ENCODE data around the gene EXOC2.

EXOC2 gene

GRCh38 chr6:659716-660581, 33.0 kb downstream of the EXOC2 start:
- Histone ChIP-seq H3K9me3 (ENCODE audit: low read depth, low read length) (no peaks in the 10 kb centered on the region), H3K27ac (no peak overlapping the region), H3K4me3 (no peak overlapping the region), H3K9ac (ENCODE audit: insufficient read length) (no peak overlapping the region), H3K36me3 (ENCODE audit: insufficient read depth, low read length) (no peaks in the 10 kb centered on the region)
- TF ChIP-seq POLR2AphosphoS5 (IDR thresholded peaks at IDR 0.05; ENCODE audit: borderline replicate concordance, low read depth, low read length) = no peak
- TF ChIP-seq FOXP2 (optimal IDR thresholded peaks at IDR 0.05; ENCODE audit: control extremely low read depth, extremely low read length, insufficient read depth) = no peak
- TF ChIP-seq EZH2 (IDR thresholded peaks at IDR 0.05) = no peak
- no peak for DNase-seq (ENCODE audit: low read depth, low spot score)

DNA sequence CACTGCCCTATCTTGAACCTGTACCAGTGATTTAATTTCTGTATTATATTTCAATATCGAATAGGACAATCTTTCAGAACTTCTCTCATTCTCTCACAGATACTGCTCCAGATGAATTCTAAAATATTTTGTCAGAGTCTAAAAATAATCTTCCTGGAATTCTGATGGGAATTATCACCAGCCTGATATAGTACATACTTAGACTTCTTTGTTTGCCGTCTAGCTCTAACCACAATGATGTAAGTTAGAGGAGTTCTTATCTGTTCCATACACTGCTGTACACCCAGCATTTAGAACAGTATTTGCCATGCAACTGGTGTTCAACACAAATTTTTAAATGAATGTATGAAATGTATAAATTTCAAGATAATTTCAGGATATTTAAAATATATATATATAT, 34.7 kb downstream of the EXOC2 start:
- TF ChIP-seq POLR2AphosphoS5 (IDR thresholded peaks at IDR 0.05; ENCODE audit: borderline replicate concordance, low read depth, low read length) (no peak), EZH2 (IDR thresholded peaks at IDR 0.05) (no peak), FOXP2 (optimal IDR thresholded peaks at IDR 0.05; ENCODE audit: control extremely low read depth, extremely low read length, insufficient read depth) (no peak)
- no peak for DNase-seq (ENCODE audit: low read depth, low spot score)
- H3K36me3 ChIP-seq (ENCODE audit: insufficient read depth, low read length) = no peaks in the 10 kb centered on the region
- H3K4me3 ChIP-seq = no peak overlapping the region
- H3K9ac ChIP-seq (ENCODE audit: insufficient read length) = no peak overlapping the region
- H3K27ac ChIP-seq = no peak overlapping the region
- H3K9me3 ChIP-seq (ENCODE audit: low read depth, low read length) = no peaks in the 10 kb centered on the region

DNA sequence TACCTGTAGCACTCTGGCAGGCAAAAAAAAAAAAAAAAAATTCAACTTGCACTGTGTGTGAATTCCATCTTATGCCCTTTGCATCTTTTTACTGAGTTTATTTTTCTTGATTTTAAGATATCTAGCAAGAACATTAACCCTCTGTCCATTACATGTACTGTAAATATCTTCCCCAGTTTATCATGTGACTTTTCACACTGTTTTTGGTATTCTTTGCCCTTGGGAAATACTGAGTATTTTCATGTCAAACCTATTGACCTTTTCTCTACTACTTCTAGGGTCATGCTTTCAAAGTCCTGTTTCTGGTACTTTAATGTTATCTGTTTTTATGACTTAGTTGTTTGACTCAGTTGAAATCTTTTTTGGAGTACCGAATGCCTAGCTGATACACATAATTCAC, 35.2 kb downstream of the EXOC2 start:
- TF ChIP-seq FOXP2 (optimal IDR thresholded peaks at IDR 0.05; ENCODE audit: control extremely low read depth, extremely low read length, insufficient read depth) (no peak), POLR2AphosphoS5 (IDR thresholded peaks at IDR 0.05; ENCODE audit: borderline replicate concordance, low read depth, low read length) (no peak), EZH2 (IDR thresholded peaks at IDR 0.05) (no peak)
- Histone ChIP-seq H3K4me3 (no peak overlapping the region), H3K27ac (no peak overlapping the region), H3K36me3 (ENCODE audit: insufficient read depth, low read length) (no peaks in the 10 kb centered on the region), H3K9me3 (ENCODE audit: low read depth, low read length) (no peaks in the 10 kb centered on the region), H3K9ac (ENCODE audit: insufficient read length) (no peak overlapping the region)
- no peak for DNase-seq (ENCODE audit: low read depth, low spot score)

DNA sequence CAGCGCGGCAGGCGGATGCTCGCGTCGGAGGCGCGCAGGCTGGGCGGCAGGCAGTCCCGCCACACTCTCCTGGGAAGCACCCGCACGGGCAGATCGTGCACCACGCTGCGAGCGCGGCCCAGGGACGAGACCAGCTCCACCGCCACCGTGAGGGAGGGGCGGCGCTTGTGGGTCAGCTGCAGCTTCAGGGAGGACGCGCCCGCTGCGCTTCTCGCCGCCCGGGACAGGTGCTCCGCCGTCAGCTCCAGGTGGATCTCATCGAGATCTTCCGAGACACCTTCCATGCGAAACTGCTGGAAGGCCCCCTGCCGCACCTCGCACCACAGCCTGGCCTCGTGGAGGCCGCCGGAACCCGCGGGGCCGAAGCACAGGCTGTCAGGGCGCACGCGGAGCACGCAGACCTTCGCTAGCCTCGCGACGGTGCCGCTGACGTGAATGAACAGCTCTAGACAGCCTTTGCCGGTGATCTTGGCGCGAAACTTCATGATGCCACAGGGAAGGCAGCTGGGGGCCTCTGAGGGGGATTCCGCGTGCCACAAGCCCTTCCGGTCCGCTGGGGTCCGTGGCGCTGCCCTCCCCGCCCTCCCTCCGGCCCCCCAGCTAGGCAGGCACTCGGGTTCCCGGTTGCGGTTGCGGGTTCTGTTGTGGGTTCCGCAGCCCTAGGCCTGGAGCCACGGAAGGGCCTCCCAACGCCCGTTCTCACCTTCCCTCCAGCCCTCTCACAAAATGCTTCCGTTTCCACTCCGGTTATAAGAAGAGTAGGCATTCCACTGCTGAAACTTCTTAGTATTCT, 36.3 kb downstream of the EXOC2 start, which contains the start of gene HUS1B:
Gene HUS1B (minus strand): TSS at position 641 of the 793 bp plus-strand sequence. CDS start 156 bp downstream, at position 485.
- Histone ChIP-seq H3K4me3 (no peak within 1 kb of the TSS), H3K27ac (no peak within 1 kb of the TSS)
- DNase-seq (ENCODE audit: low read depth, low spot score) = no peak

GRCh38 chr6:654136-654535, 38.8 kb downstream of the EXOC2 start:
- no peak for DNase-seq (ENCODE audit: low read depth, low spot score)
- TF ChIP-seq POLR2AphosphoS5 (IDR thresholded peaks at IDR 0.05; ENCODE audit: borderline replicate concordance, low read depth, low read length) = no peak
- no peak for TF ChIP-seq FOXP2 (optimal IDR thresholded peaks at IDR 0.05; ENCODE audit: control extremely low read depth, extremely low read length, insufficient read depth)
- no peak for TF ChIP-seq EZH2 (IDR thresholded peaks at IDR 0.05)
- H3K36me3 ChIP-seq (ENCODE audit: insufficient read depth, low read length) = no peaks in the 10 kb centered on the region
- H3K9ac ChIP-seq (ENCODE audit: insufficient read length) = no peak overlapping the region
- no peak overlapping the region for H3K27ac ChIP-seq
- no peaks in the 10 kb centered on the region for H3K9me3 ChIP-seq (ENCODE audit: low read depth, low read length)
- no peak overlapping the region for H3K4me3 ChIP-seq

More for the DNA sequence above, 36.3 kb downstream of the EXOC2 start, which contains the start of gene HUS1B:
- H3K9ac ChIP-seq (ENCODE audit: insufficient read length) = no peak within 1 kb of the TSS
- TF ChIP-seq EZH2 (IDR thresholded peaks at IDR 0.05) (no peak), FOXP2 (optimal IDR thresholded peaks at IDR 0.05; ENCODE audit: control extremely low read depth, extremely low read length, insufficient read depth) (no peak), POLR2AphosphoS5 (IDR thresholded peaks at IDR 0.05; ENCODE audit: borderline replicate concordance, low read depth, low read length) (no peak)
- H3K36me3 ChIP-seq (ENCODE audit: insufficient read depth, low read length) = no peaks in the 10 kb centered on the region
- no peaks in the 10 kb centered on the region for H3K9me3 ChIP-seq (ENCODE audit: low read depth, low read length)

DNA sequence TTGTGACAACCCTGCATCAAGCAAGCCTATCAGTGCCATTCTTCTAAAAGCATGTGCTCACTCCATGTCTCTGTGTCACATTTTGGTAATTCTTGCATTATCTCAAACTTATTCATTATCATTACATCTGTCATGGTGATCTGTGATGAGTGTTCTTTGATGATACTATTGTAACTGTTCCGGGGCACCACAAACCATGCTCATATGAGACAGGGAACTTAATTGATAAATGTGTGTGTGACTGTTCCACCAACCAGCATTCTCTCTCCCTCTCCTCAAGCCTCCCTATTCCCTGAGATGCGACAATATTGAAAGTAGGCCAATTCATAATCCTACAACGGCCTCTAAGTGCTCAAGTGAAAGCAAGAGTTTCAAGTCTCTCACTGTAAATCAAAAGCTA, 40.1 kb downstream of the EXOC2 start:
- no peaks in the 10 kb centered on the region for H3K36me3 ChIP-seq (ENCODE audit: insufficient read depth, low read length)
- no peak overlapping the region for H3K4me3 ChIP-seq
- H3K27ac ChIP-seq = no peak overlapping the region
- H3K9ac ChIP-seq (ENCODE audit: insufficient read length) = no peak overlapping the region
- DNase-seq (ENCODE audit: low read depth, low spot score) = no peak
- no peak for TF ChIP-seq POLR2AphosphoS5 (IDR thresholded peaks at IDR 0.05; ENCODE audit: borderline replicate concordance, low read depth, low read length)
- no peak for TF ChIP-seq FOXP2 (optimal IDR thresholded peaks at IDR 0.05; ENCODE audit: control extremely low read depth, extremely low read length, insufficient read depth)
- TF ChIP-seq EZH2 (IDR thresholded peaks at IDR 0.05) = no peak
- H3K9me3 ChIP-seq (ENCODE audit: low read depth, low read length) = no peaks in the 10 kb centered on the region

- DNase-seq (ENCODE audit: low read depth, low spot score) = no peak
- Histone ChIP-seq H3K9ac (ENCODE audit: insufficient read length) (no peak overlapping the region), H3K4me3 (no peak overlapping the region), H3K27ac (no peak overlapping the region), H3K9me3 (ENCODE audit: low read depth, low read length) (no peaks in the 10 kb centered on the region), H3K36me3 (ENCODE audit: insufficient read depth, low read length) (no peaks in the 10 kb centered on the region)
- TF ChIP-seq POLR2AphosphoS5 (IDR thresholded peaks at IDR 0.05; ENCODE audit: borderline replicate concordance, low read depth, low read length) (no peak), FOXP2 (optimal IDR thresholded peaks at IDR 0.05; ENCODE audit: control extremely low read depth, extremely low read length, insufficient read depth) (no peak), EZH2 (IDR thresholded peaks at IDR 0.05) (no peak)
Observed at GRCh38 chr6:650098-650497, 42.8 kb downstream of the EXOC2 start.

DNA sequence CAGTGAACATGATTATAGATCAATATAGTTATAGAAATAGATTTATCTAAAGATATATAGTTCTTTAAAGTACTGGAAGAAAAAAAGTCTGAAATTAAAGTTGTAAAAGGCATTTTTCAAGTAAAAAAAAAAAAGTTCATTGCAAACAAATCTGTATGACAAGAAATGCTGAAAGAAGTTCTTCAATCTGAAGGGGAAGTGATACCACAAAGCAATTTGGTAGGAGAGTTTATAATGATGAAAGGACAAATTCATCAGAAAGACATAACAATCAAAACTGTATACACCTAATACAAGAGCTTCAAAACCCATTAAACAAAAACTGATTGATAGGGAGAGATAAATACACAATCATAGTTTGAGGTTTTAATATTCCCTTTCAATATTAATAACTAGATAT, 50.1 kb downstream of the EXOC2 start:
- no peak overlapping the region for H3K9ac ChIP-seq (ENCODE audit: insufficient read length)
- H3K36me3 ChIP-seq (ENCODE audit: insufficient read depth, low read length) = no peaks in the 10 kb centered on the region
- no peaks in the 10 kb centered on the region for H3K9me3 ChIP-seq (ENCODE audit: low read depth, low read length)
- H3K27ac ChIP-seq = no peak overlapping the region
- no peak for DNase-seq (ENCODE audit: low read depth, low spot score)
- TF ChIP-seq EZH2 (IDR thresholded peaks at IDR 0.05) (no peak), POLR2AphosphoS5 (IDR thresholded peaks at IDR 0.05; ENCODE audit: borderline replicate concordance, low read depth, low read length) (no peak), FOXP2 (optimal IDR thresholded peaks at IDR 0.05; ENCODE audit: control extremely low read depth, extremely low read length, insufficient read depth) (no peak)
- H3K4me3 ChIP-seq = no peak overlapping the region

All from SK-N-MC (cell line).